ENCODE results near the gene RAB4B.

The RAB4B gene

DNA sequence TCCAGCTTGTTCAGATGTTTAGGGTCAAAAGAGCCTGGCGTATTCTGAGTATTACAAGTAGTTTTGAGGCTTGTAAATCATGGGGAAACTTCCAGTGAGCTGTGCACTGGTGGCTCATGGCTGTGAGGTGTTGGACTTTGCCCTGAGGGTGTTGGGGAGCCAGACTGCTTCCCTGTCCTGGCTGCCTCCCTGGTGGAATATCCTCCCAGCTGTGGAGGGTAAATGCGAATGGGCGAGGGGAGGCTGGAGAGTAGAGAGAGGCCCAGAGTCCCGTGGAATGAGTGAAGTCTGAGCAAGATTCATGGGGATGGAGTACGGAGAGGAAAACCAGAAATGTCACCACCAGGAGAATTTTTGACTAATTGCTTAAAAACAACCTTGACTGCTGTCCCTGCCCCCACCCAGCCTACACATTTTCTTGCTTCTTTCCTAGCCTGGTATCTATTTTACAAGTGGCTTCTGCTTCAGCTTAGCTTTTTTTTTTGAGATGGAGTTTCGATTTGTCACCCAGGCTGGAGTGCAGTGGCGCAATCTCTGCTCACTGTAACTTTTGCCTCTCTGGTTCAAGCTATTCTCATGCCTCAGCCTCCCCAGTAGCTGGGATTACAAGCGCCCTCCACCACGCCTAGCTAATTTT lies 23.3 kb upstream of the RAB4B start:
- TF ChIP-seq TAF1 (IDR thresholded peaks at IDR 0.05; ENCODE audit: borderline replicate concordance, insufficient read depth, low read length) (no peak), SIN3A (IDR thresholded peaks at IDR 0.05; ENCODE audit: borderline replicate concordance, insufficient read depth, low read length) (no peak), REST (IDR thresholded peaks at IDR 0.05; ENCODE audit: insufficient read depth in 1 of 2, low read depth in 2 of 2, low read length in 2 of 2) (no peak), FOXP2 (optimal IDR thresholded peaks at IDR 0.05; ENCODE audit: borderline replicate concordance, extremely low read depth, extremely low read length, insufficient read depth) (no peak), POLR2AphosphoS5 (IDR thresholded peaks at IDR 0.05; ENCODE audit: low read depth, low read length) (no peak)

DNA sequence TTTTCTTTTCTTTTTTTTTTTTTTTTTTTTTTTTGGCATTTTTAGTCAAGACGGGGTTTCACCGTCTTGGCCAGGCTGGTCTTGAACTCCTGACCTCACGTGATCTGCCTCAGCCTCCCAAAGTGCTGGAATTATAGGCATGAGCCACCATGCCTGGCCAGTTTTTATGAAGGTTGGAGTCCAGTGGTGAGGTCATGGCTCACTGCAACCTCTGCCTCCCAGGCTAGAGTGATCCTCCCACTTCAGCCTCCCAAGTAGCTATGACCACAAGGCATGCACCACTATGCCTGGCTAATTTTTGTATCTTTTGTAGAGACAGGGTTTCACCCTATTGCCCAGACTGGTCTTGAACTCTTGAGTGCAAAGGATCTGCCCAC lies 22.8 kb upstream of the RAB4B start:
- TF ChIP-seq FOXP2 (optimal IDR thresholded peaks at IDR 0.05; ENCODE audit: borderline replicate concordance, extremely low read depth, extremely low read length, insufficient read depth), result no peak
- TF ChIP-seq REST (IDR thresholded peaks at IDR 0.05; ENCODE audit: insufficient read depth in 1 of 2, low read depth in 2 of 2, low read length in 2 of 2), result no peak
- no peak for TF ChIP-seq SIN3A (IDR thresholded peaks at IDR 0.05; ENCODE audit: borderline replicate concordance, insufficient read depth, low read length)
- no peak for TF ChIP-seq POLR2AphosphoS5 (IDR thresholded peaks at IDR 0.05; ENCODE audit: low read depth, low read length)
- no peak for TF ChIP-seq TAF1 (IDR thresholded peaks at IDR 0.05; ENCODE audit: borderline replicate concordance, insufficient read depth, low read length)

DNA sequence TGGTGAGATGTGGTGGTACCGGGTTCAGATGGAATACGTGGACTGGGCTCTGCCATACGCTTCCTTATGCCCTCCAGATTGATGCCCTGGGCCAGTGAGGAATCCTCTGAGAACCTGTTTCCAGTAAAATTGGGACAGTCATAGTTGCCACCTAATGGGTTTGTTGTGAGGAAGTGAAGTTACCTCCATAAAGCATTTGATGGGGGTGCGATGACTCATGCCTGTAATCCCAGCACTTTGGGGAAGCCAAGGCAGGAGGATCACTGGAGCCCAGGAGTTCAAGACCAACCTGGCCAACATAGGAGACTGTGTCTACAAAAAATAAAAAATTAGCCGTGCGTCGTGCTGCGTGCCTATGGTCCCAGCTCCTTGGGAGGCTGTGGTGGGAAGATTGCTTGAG lies 22.3 kb upstream of the RAB4B start:
- TF ChIP-seq REST (IDR thresholded peaks at IDR 0.05; ENCODE audit: insufficient read depth in 1 of 2, low read depth in 2 of 2, low read length in 2 of 2) (no peak), POLR2AphosphoS5 (IDR thresholded peaks at IDR 0.05; ENCODE audit: low read depth, low read length) (no peak), TAF1 (IDR thresholded peaks at IDR 0.05; ENCODE audit: borderline replicate concordance, insufficient read depth, low read length) (no peak), SIN3A (IDR thresholded peaks at IDR 0.05; ENCODE audit: borderline replicate concordance, insufficient read depth, low read length) (no peak), FOXP2 (optimal IDR thresholded peaks at IDR 0.05; ENCODE audit: borderline replicate concordance, extremely low read depth, extremely low read length, insufficient read depth) (no peak)

DNA sequence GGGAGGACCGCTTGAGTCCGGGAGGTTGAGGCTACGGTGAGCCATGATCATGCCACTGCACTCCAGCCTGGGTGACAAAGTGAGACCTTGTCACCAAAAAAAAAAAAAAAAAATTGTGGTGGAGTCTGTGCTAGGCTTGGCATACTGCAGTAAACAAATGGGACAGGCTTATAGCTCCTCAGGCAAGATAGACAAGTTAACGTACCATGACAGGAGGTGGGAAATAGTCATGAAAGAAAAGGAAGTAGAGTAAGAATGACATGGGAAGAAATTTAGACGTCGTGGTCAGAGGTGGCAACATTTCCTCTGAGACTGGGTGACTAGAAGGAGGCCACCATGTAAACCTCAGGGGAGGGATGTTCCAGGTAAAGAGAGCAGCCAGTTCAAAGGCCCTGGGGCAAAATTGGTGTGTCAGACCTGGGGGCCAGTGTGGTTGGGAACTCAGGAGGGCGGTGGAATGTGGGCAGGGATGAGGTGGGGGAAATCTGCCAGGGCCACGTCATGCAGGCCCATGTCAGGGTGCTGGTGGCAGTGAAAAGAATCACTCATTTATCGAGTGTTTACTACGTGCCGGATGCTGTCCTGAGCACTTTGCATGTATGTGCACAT lies 21.4 kb upstream of the RAB4B start:
- no peak for TF ChIP-seq TAF1 (IDR thresholded peaks at IDR 0.05; ENCODE audit: borderline replicate concordance, insufficient read depth, low read length)
- TF ChIP-seq FOXP2 (optimal IDR thresholded peaks at IDR 0.05; ENCODE audit: borderline replicate concordance, extremely low read depth, extremely low read length, insufficient read depth), result no peak
- no peak for TF ChIP-seq REST (IDR thresholded peaks at IDR 0.05; ENCODE audit: insufficient read depth in 1 of 2, low read depth in 2 of 2, low read length in 2 of 2)
- TF ChIP-seq POLR2AphosphoS5 (IDR thresholded peaks at IDR 0.05; ENCODE audit: low read depth, low read length), result no peak
- no peak for TF ChIP-seq SIN3A (IDR thresholded peaks at IDR 0.05; ENCODE audit: borderline replicate concordance, insufficient read depth, low read length)
